ENCODE measurements around the gene PFN3.

The PFN3 gene

GRCh38 chr5:177405312-177405711, 4.9 kb upstream of the PFN3 start:
- Histone ChIP-seq H3K79me2 (no peaks in the 10 kb centered on the region), H2AFZ (no peak overlapping the region), H3K4me1 (peaks cover 26% of the 10 kb centered on the region), H3K4me2 (ENCODE audit: low read length) (no peak overlapping the region), H3K36me3 (ENCODE audit: control insufficient read depth, insufficient read depth, low read length) (no peaks in the 10 kb centered on the region), H3K9ac (no peak overlapping the region), H3K9me3 (ENCODE audit: control insufficient read depth, low read length) (no peaks in the 10 kb centered on the region), H3K27ac (no peak overlapping the region), H3K4me3 (ENCODE audit: low read depth, low read length) (no peak overlapping the region), H3K27me3 (ENCODE audit: control insufficient read depth, insufficient read depth, low read length) (no peaks in the 10 kb centered on the region)
- no peak for TF ChIP-seq CTCF (IDR thresholded peaks at IDR 0.05)

GRCh38 chr5:177404641-177405179, 4.2 kb upstream of the PFN3 start:
- no peak overlapping the region for H3K9ac ChIP-seq
- no peak for TF ChIP-seq CTCF (IDR thresholded peaks at IDR 0.05)
- H3K27ac ChIP-seq, result no peak overlapping the region
- peak overlapping the region; percentile 80 for H2AFZ ChIP-seq
- H3K27me3 ChIP-seq (ENCODE audit: control insufficient read depth, insufficient read depth, low read length), result no peaks in the 10 kb centered on the region
- H3K9me3 ChIP-seq (ENCODE audit: control insufficient read depth, low read length), result no peaks in the 10 kb centered on the region
- no peaks in the 10 kb centered on the region for H3K79me2 ChIP-seq
- H3K4me2 ChIP-seq (ENCODE audit: low read length), result peak overlapping the region; percentile 93
- H3K36me3 ChIP-seq (ENCODE audit: control insufficient read depth, insufficient read depth, low read length), result no peaks in the 10 kb centered on the region
- H3K4me1 ChIP-seq, result peaks cover 26% of the 10 kb centered on the region
- peak overlapping the region; percentile 65 for H3K4me3 ChIP-seq (ENCODE audit: low read depth, low read length)

- Histone ChIP-seq H3K27me3 (ENCODE audit: control insufficient read depth, insufficient read depth, low read length) (no peaks in the 10 kb centered on the region), H3K4me2 (ENCODE audit: low read length) (peak overlapping the region; percentile 93), H3K27ac (no peak overlapping the region), H2AFZ (peak overlapping the region; percentile 80), H3K79me2 (no peaks in the 10 kb centered on the region), H3K36me3 (ENCODE audit: control insufficient read depth, insufficient read depth, low read length) (no peaks in the 10 kb centered on the region), H3K9me3 (ENCODE audit: control insufficient read depth, low read length) (no peaks in the 10 kb centered on the region), H3K9ac (no peak overlapping the region), H3K4me3 (ENCODE audit: low read depth, low read length) (peak overlapping the region; percentile 65), H3K4me1 (peaks cover 26% of the 10 kb centered on the region)
- peak; percentile 84 for TF ChIP-seq CTCF (IDR thresholded peaks at IDR 0.05)
Observed at GRCh38 chr5:177403792-177404640, 3.6 kb upstream of the PFN3 start.

- no peaks in the 10 kb centered on the region for H3K27me3 ChIP-seq (ENCODE audit: control insufficient read depth, insufficient read depth, low read length)
- H2AFZ ChIP-seq, result peak overlapping the region; percentile 80
- no peaks in the 10 kb centered on the region for H3K9me3 ChIP-seq (ENCODE audit: control insufficient read depth, low read length)
- H3K27ac ChIP-seq, result no peak overlapping the region
- H3K4me2 ChIP-seq (ENCODE audit: low read length), result peak overlapping the region; percentile 93
- no peak for TF ChIP-seq CTCF (IDR thresholded peaks at IDR 0.05)
- no peak overlapping the region for H3K9ac ChIP-seq
- H3K36me3 ChIP-seq (ENCODE audit: control insufficient read depth, insufficient read depth, low read length), result no peaks in the 10 kb centered on the region
- peaks cover 26% of the 10 kb centered on the region for H3K4me1 ChIP-seq
- peak overlapping the region; percentile 65 for H3K4me3 ChIP-seq (ENCODE audit: low read depth, low read length)
- no peaks in the 10 kb centered on the region for H3K79me2 ChIP-seq
Observed at GRCh38 chr5:177403102-177403791, 2.8 kb upstream of the PFN3 start.

Data from parathyroid adenoma (tissue), 2 donors.